ENCODE results near the gene PLCB4. TPM values are rescaled to one million over a fixed set of nuclear protein-coding genes. Genes with fewer than 3 reads are reported as not detected.

PLCB4 gene
- total and polyA plus RNA-seq, 7 donors: 0.90 to 6.7 (median 2.1) TPM

- ATAC-seq: peak; percentile 54 to 86 (median 73)
- intact Hi-C loops (cut with DNase I): no loop called here
- Histone ChIP-seq H3K9me3 (no peaks in the 10 kb centered on the region), H3K27ac (no peak overlapping the region), H3K4me1 (peaks cover 16% of the 10 kb centered on the region), H3K36me3 (ENCODE audit: insufficient read depth in 1 of 2, low read depth in 1 of 2) (no peaks in the 10 kb centered on the region), H3K4me3 (no peak overlapping the region), H3K27me3 (ENCODE audit: insufficient read depth in 3 of 3, low read length in 2 of 3) (no peaks in the 10 kb centered on the region)
- WGBS, 3 donors: 28 to 41% (median 38%) methylated on average over 11 of the region's 11 CpGs
- DNase-seq: no peak
- TF ChIP-seq CTCF (IDR thresholded peaks at IDR 0.05): no peak
Measured at GRCh38 chr20:9344083-9344920, 275.4 kb downstream of the PLCB4 start.

- DNase-seq: no peak
- intact Hi-C loops (cut with DNase I): no loop called here
- H3K27ac ChIP-seq: no peak overlapping the region
- H3K4me1 ChIP-seq: peaks cover 16% of the 10 kb centered on the region
- no peaks in the 10 kb centered on the region for H3K36me3 ChIP-seq (ENCODE audit: insufficient read depth in 1 of 2, low read depth in 1 of 2)
- WGBS, 3 donors: 73 to 95% (median 89%) methylated on average over 3 of the region's 3 CpGs
- H3K4me3 ChIP-seq: no peak overlapping the region
- H3K9me3 ChIP-seq: no peaks in the 10 kb centered on the region
- no peak for ATAC-seq
- no peak for TF ChIP-seq CTCF (IDR thresholded peaks at IDR 0.05)
- H3K27me3 ChIP-seq (ENCODE audit: insufficient read depth in 3 of 3, low read length in 2 of 3): no peaks in the 10 kb centered on the region
Measured at GRCh38 chr20:9348316-9348715, 279.4 kb downstream of the PLCB4 start.

DNA sequence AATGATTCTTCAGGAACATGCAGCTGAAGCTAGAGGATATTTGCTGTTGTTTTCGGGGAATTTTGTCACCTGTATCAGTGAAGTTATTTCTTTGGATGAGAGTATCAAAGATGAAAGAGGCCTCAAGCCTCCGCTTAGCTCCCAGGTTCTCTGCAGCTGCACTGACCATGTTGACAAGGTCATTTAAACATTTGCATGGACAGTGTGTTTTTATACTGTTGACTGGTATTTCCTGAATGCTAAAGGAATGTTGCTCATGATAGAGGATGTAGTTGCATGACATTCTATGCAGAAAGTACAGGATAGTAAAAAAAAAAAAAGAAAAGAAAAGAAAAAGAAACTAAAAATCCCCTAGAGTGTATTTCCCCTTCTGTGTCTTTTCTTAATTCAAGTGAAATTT is 279.9 kb downstream of the PLCB4 start:
- no peak for TF ChIP-seq CTCF (IDR thresholded peaks at IDR 0.05)
- no peak overlapping the region for H3K4me3 ChIP-seq
- no peaks in the 10 kb centered on the region for H3K27me3 ChIP-seq (ENCODE audit: insufficient read depth in 3 of 3, low read length in 2 of 3)
- intact Hi-C loops (cut with DNase I): no loop called here
- H3K4me1 ChIP-seq: peaks cover 16% of the 10 kb centered on the region
- H3K9me3 ChIP-seq: no peaks in the 10 kb centered on the region
- H3K27ac ChIP-seq: no peak overlapping the region
- H3K36me3 ChIP-seq (ENCODE audit: insufficient read depth in 1 of 2, low read depth in 1 of 2): no peaks in the 10 kb centered on the region
- DNase-seq (no peak), ATAC-seq (no peak)
- 84 to 94% (median 88%) methylated on average over 2 of the region's 2 CpGs for WGBS, 3 donors

- 98 to 99% (median 98%) methylated on average over 4 of the region's 4 CpGs for WGBS, 3 donors
- TF ChIP-seq CTCF (IDR thresholded peaks at IDR 0.05): no peak
- DNase-seq (no peak), ATAC-seq (no peak)
- H3K9me3 ChIP-seq: no peaks in the 10 kb centered on the region
- no peaks in the 10 kb centered on the region for H3K27me3 ChIP-seq (ENCODE audit: insufficient read depth in 3 of 3, low read length in 2 of 3)
- H3K36me3 ChIP-seq (ENCODE audit: insufficient read depth in 1 of 2, low read depth in 1 of 2): no peaks in the 10 kb centered on the region
- H3K4me3 ChIP-seq: no peak overlapping the region
- H3K4me1 ChIP-seq: peaks cover 13% of the 10 kb centered on the region
- no peak overlapping the region for H3K27ac ChIP-seq
- intact Hi-C loops (cut with DNase I): no loop called here
Measured at GRCh38 chr20:9349249-9349648, 280.4 kb downstream of the PLCB4 start.

Measured in psoas muscle (tissue), 8 donors.